GM19025 (cell line): ENCODE measurements around the gene PAM.
A peak's percentile ranks its signal among the peaks of the same experiment; 100 is the strongest.
"Not testable (repeated sequence)": the region's sequence is repeated elsewhere in the genome, so short reads cannot be mapped to it uniquely, and the experiment has no call there.

Experiments used
- ATAC-seq: cut with Tn5 transposase; IDR thresholded peaks from one replicate; pipeline ENCODE4 v1.9.1; 2021; ENCODE audit warnings: mild to moderate bottlenecking, low read depth, moderate library complexity; ENCODE audit not compliant: unreplicated experiment

The PAM gene

GRCh38 chr5:102750151-102750834, 4.8 kb upstream of the PAM start:
- ATAC-seq, result no peak

- ATAC-seq, result not testable (repeated sequence)
Observed at GRCh38 chr5:102751903-102752376, 3.2 kb upstream of the PAM start.

- ATAC-seq, result no peak
Observed at GRCh38 chr5:102753889-102754766, 977 bp upstream of the PAM start.

- peak; percentile 52 for ATAC-seq
Observed at GRCh38 chr5:102755686-102756371, 724 bp downstream of the PAM start.

GRCh38 chr5:102758576-102758975, 3.5 kb downstream of the PAM start:
- no peak for ATAC-seq

- no peak for ATAC-seq
Observed at GRCh38 chr5:102759289-102759688, 4.2 kb downstream of the PAM start.

GRCh38 chr5:102759700-102760099, 4.6 kb downstream of the PAM start:
- ATAC-seq, result no peak

- no peak for ATAC-seq
Observed at GRCh38 chr5:102760815-102761214, 5.7 kb downstream of the PAM start.

GRCh38 chr5:102762095-102762534, 7.0 kb downstream of the PAM start:
- peak; percentile 74 for ATAC-seq

- ATAC-seq, result no peak
Observed at GRCh38 chr5:102762562-102763227, 7.6 kb downstream of the PAM start.

- ATAC-seq, result no peak
Observed at GRCh38 chr5:102763734-102764133, 8.6 kb downstream of the PAM start.

- no peak for ATAC-seq
Observed at GRCh38 chr5:102764381-102765004, 9.4 kb downstream of the PAM start.

- ATAC-seq, result no peak
Observed at GRCh38 chr5:102765350-102765749, 10.2 kb downstream of the PAM start.

- no peak for ATAC-seq
Observed at GRCh38 chr5:102766295-102767090, 11.4 kb downstream of the PAM start.

GRCh38 chr5:102767862-102768261, 12.8 kb downstream of the PAM start:
- no peak for ATAC-seq

- no peak for ATAC-seq
Observed at GRCh38 chr5:102770803-102771202, 15.7 kb downstream of the PAM start.

- ATAC-seq, result no peak
Observed at GRCh38 chr5:102771435-102771834, 16.3 kb downstream of the PAM start.

GRCh38 chr5:102772273-102772672, 17.2 kb downstream of the PAM start:
- no peak for ATAC-seq

- no peak for ATAC-seq
Observed at GRCh38 chr5:102773133-102773532, 18.0 kb downstream of the PAM start.
